H1 (cell line): ENCODE measurements around the gene RBP4. TPM values are rescaled to one million over a fixed set of nuclear protein-coding genes. Genes with fewer than 3 reads are reported as not detected.

Experiments
- CTCF ChIA-PET: fragments of 300-600 bp; sonication (Branson Sonifier 250); formaldehyde crosslinking; loops from one replicate; lab custom pipeline; 2021; ENCODE audit not compliant: partially characterized antibody; lab: Charles Lee
- POLR2A ChIA-PET: fragments of 300-600 bp; sonication (Branson Sonifier 250); formaldehyde crosslinking; loops from one replicate; lab custom pipeline; 2021; ENCODE audit warnings: inconsistent platforms; ENCODE audit not compliant: partially characterized antibody; lab: Charles Lee
- DNase-seq, 2 experiments: peaks; one replicate each; pipeline versions ENCODE4 v3.0.0 to v3.0.0-alpha.2; 2010 to 2022; ENCODE audit warnings: low spot score in 2 of 2, low read depth in 1 of 2, mixed read lengths in 1 of 2
- FAIRE-seq: peaks from 2 replicates; lab custom pipeline; 2011; peaks lifted over from hg19 to GRCh38; lab: Jason Lieb, UNC
- H2AFZ ChIP-seq: 2 replicates; pipeline ENCODE4 v1.8.1; 2012; ENCODE audit warnings: low read length, inconsistent platforms
- H2AK5ac ChIP-seq: 2 replicates; pipeline ENCODE4 v1.6.1; 2013; ENCODE audit warnings: low read depth, low read length
- H2BK120ac ChIP-seq: replicated peaks from 2 replicates; pipeline ENCODE3; 2013; ENCODE audit warnings: low read depth, low read length, inconsistent platforms
- H2BK12ac ChIP-seq: 2 replicates; pipeline ENCODE4 v1.6.1; 2013; ENCODE audit warnings: low read depth, low read length
- H2BK15ac ChIP-seq: 2 replicates; pipeline ENCODE4 v1.6.1; 2013; ENCODE audit warnings: low read length
- H2BK20ac ChIP-seq: 2 replicates; pipeline ENCODE4 v1.6.1; 2013; ENCODE audit warnings: low read length
- H2BK5ac ChIP-seq: 2 replicates; pipeline ENCODE4 v1.6.1; 2013; ENCODE audit warnings: low read depth, low read length
- H3K14ac ChIP-seq: 2 replicates; pipeline ENCODE4 v1.6.1; 2013; ENCODE audit warnings: inconsistent platforms; ENCODE audit not compliant: insufficient read length
- H3K18ac ChIP-seq: 2 replicates; pipeline ENCODE4 v1.6.1; 2013; ENCODE audit warnings: low read length; ENCODE audit errors: extremely low read depth
- H3K23ac ChIP-seq: 2 replicates; pipeline ENCODE4 v1.6.1; 2013; ENCODE audit warnings: inconsistent platforms; ENCODE audit not compliant: insufficient read length
- H3K23me2 ChIP-seq: 2 replicates; pipeline ENCODE4 v1.6.1; 2013; ENCODE audit warnings: low read depth, low read length
- H3K27ac ChIP-seq: 2 replicates; pipeline ENCODE4 v1.6.1; 2011; ENCODE audit warnings: low read depth, low read length, inconsistent platforms
- H3K27me3 ChIP-seq, 4 experiments: replicated peaks in 1 of 4; 1 replicate in 1 of 4; 2 replicates in 3 of 4; pipeline versions ENCODE4 v1.6.1 to v1.8.1; 2011 to 2013; ENCODE audit warnings: low read length in 3 of 4, mild to moderate bottlenecking in 3 of 4, inconsistent platforms in 2 of 4, mixed read lengths in 2 of 4, moderate library complexity in 1 of 4; ENCODE audit not compliant: control insufficient read depth in 3 of 4, insufficient read depth in 3 of 4; ENCODE audit errors: extremely low read depth in 1 of 4
- H3K36me3 ChIP-seq, 4 experiments: 2 replicates each; pipeline versions ENCODE4 v1.6.1 to v1.8.1; 2011 to 2013; ENCODE audit warnings: mild to moderate bottlenecking in 4 of 4, low read length in 3 of 4, moderate library complexity in 2 of 4, control low read depth in 1 of 4, inconsistent platforms in 1 of 4; ENCODE audit not compliant: insufficient read depth in 4 of 4, control insufficient read depth in 2 of 4
- H3K4ac ChIP-seq: replicated peaks from 2 replicates; pipeline ENCODE3; 2013; ENCODE audit warnings: low read length, low read depth, mixed read lengths, inconsistent platforms; ENCODE audit not compliant: insufficient read length
- H3K4me1 ChIP-seq, 4 experiments: replicated peaks in 1 of 4; 1 replicate in 1 of 4; 2 replicates in 3 of 4; pipeline versions ENCODE4 v1.6.1 to v1.8.1; 2011 to 2013; ENCODE audit warnings: low read length in 3 of 4, inconsistent platforms in 2 of 4, mixed read lengths in 1 of 4; ENCODE audit not compliant: insufficient read depth in 4 of 4, control insufficient read depth in 3 of 4
- H3K4me2 ChIP-seq, 2 experiments: 2 replicates each; pipeline versions ENCODE4 v1.6.1 to v1.8.1; 2011 to 2013; ENCODE audit warnings: low read depth in 2 of 2, low read length in 2 of 2, control low read depth in 1 of 2, inconsistent platforms in 1 of 2, mild to moderate bottlenecking in 1 of 2; ENCODE audit not compliant: insufficient read depth in 1 of 2
- H3K4me3 ChIP-seq, 4 experiments: fragments of 200-600, 300-600 bp in 1 of 4; sonication (generic), shearing (Covaris generic), sonication (Bioruptor Twin) in 1 of 4; 2 replicates each; pipeline versions ENCODE4 v1.5.1 to v1.8.1; 2011 to 2016; ENCODE audit warnings: low read length in 4 of 4, low read depth in 3 of 4, control low read depth in 2 of 4, inconsistent platforms in 2 of 4, mild to moderate bottlenecking in 2 of 4, mixed read lengths in 1 of 4, moderate library complexity in 1 of 4; ENCODE audit not compliant: insufficient read depth in 2 of 4; ENCODE audit errors: extremely low read depth in 1 of 4
- H3K56ac ChIP-seq: replicated peaks from 2 replicates; pipeline ENCODE3; 2013; ENCODE audit warnings: low read depth, mild to moderate bottlenecking, mixed read lengths, low read length, inconsistent platforms; ENCODE audit not compliant: insufficient read length
- H3K79me1 ChIP-seq: 2 replicates; pipeline ENCODE4 v1.6.1; 2013; ENCODE audit warnings: low read depth, low read length, control low read depth
- H3K79me2 ChIP-seq, 2 experiments: 2 replicates each; pipeline versions ENCODE4 v1.6.1 to v1.8.1; 2012 to 2013; ENCODE audit warnings: low read length in 2 of 2, mild to moderate bottlenecking in 2 of 2, inconsistent platforms in 1 of 2; ENCODE audit not compliant: insufficient read depth in 2 of 2, control insufficient read depth in 1 of 2
- H3K9ac ChIP-seq, 4 experiments: replicated peaks in 1 of 4; 1 replicate in 1 of 4; 2 replicates in 3 of 4; pipeline versions ENCODE4 v1.6.1 to v1.8.1; 2011 to 2013; ENCODE audit warnings: low read depth in 3 of 4, low read length in 3 of 4, control low read depth in 2 of 4, mild to moderate bottlenecking in 2 of 4, moderate library complexity in 2 of 4, inconsistent platforms in 1 of 4; ENCODE audit errors: extremely low read depth in 1 of 4
- H3K9me3 ChIP-seq, 2 experiments: 2 replicates each; pipeline versions ENCODE4 v1.6.1 to v1.8.1; 2012 to 2013; ENCODE audit warnings: mild to moderate bottlenecking in 2 of 2, moderate library complexity in 2 of 2, control low read depth in 1 of 2, inconsistent platforms in 1 of 2, low read depth in 1 of 2, low read length in 1 of 2, mixed read lengths in 1 of 2; ENCODE audit not compliant: insufficient read depth in 2 of 2
- H4K20me1 ChIP-seq, 2 experiments: replicated peaks in 1 of 2; 2 replicates each; pipeline versions ENCODE3 to v1.8.1; 2011 to 2013; ENCODE audit warnings: inconsistent platforms in 2 of 2, low read length in 2 of 2, mild to moderate bottlenecking in 1 of 2; ENCODE audit not compliant: insufficient read depth in 2 of 2, control insufficient read depth in 1 of 2
- H4K5ac ChIP-seq: 2 replicates; pipeline ENCODE4 v1.6.1; 2013; ENCODE audit warnings: low read length, low read depth, mixed read lengths, inconsistent platforms; ENCODE audit not compliant: insufficient read length
- H4K8ac ChIP-seq: 2 replicates; pipeline ENCODE4 v1.8.0; 2013; ENCODE audit warnings: mild to moderate bottlenecking, moderate library complexity, low read length, inconsistent platforms; ENCODE audit not compliant: insufficient read depth; ENCODE audit errors: extremely low read depth
- H4K91ac ChIP-seq: replicated peaks from 2 replicates; pipeline ENCODE3; 2013; ENCODE audit warnings: low read length, mixed read lengths, inconsistent platforms; ENCODE audit not compliant: insufficient read length
- KDM1A ChIP-seq: fragments of 200-600, 300-600 bp; sonication (generic); IDR thresholded peaks from 2 replicates; pipeline ENCODE4 v1.7.1; 2016; ENCODE audit warnings: mild to moderate bottlenecking, low read length, borderline replicate concordance
- RXRA ChIP-seq: IDR thresholded peaks from 2 replicates; pipeline ENCODE4 v1.6.1; 2011; ENCODE audit warnings: low read depth, mild to moderate bottlenecking, low read length, moderate library complexity; ENCODE audit not compliant: insufficient read depth
- SAP30 ChIP-seq: fragments of 300-600 bp; sonication (generic); IDR thresholded peaks from 2 replicates; pipeline ENCODE4 v1.7.1; 2012; ENCODE audit warnings: low read length, moderate library complexity, mild to moderate bottlenecking, inconsistent platforms; ENCODE audit not compliant: insufficient read depth, insufficient replicate concordance
- WGBS, 2 experiments: shearing (Covaris generic) in 1 of 2; methylation state at CpG; one replicate each; pipeline versions ENCODE4 v1.1.6 to v1.1.7; 2013 to 2015; ENCODE audit warnings: low lambda C conversion rate in 2 of 2, mixed read lengths in 2 of 2, inconsistent platforms in 1 of 2, low coverage in 1 of 2, missing lambda C conversion rate in 1 of 2; ENCODE audit not compliant: insufficient replicate concordance in 2 of 2, insufficient coverage in 1 of 2, insufficient read length in 1 of 2; ENCODE audit errors: extremely low coverage in 1 of 2, missing lambda C conversion rate in 1 of 2; 5-methylcytosine and 5-hydroxymethylcytosine counted together
- polyA plus RNA-seq, 7 experiments: library from polyadenylated mRNA; depleted of rRNA in 3 of 7; stranded (reverse) in 5 of 7; unstranded in 2 of 7; fragments of >200 nt in 5 of 7; fragments of 200-250 nt in 2 of 7; gene quantifications; 1 replicate in 5 of 7; 2 replicates in 1 of 7; 4 replicates in 1 of 7; pipeline versions ENCODE4 v1.2.1 to v1.2.3, GENCODE V29; 2011 to 2013; ENCODE audit warnings: missing spikeins in 2 of 7, mixed read lengths in 2 of 7
- total RNA-seq: library from RNA; stranded (reverse); fragmentation: NEBNext Ultra II Directional; extraction: Animal tissue kit (Norgen Biotek cat#: 25700); gene quantifications from 2 replicates; pipeline ENCODE4 v1.2.1, GENCODE V29; 2021

The RBP4 gene
- total and polyA plus RNA-seq, 2 of the 8 experiments (the other 6 are each of a cell fraction or from before 2014, with no cell fraction given): 0.42 to 0.97 TPM

GRCh38 chr10:93572606-93573005 lies 28.4 kb downstream of the RBP4 start:
- no peak overlapping the region for H2BK12ac ChIP-seq
- H3K27ac ChIP-seq: no peak overlapping the region
- FAIRE-seq (no peak), DNase-seq (no peak)
- H3K79me2 ChIP-seq: no peaks in the 10 kb centered on the region
- H4K20me1 ChIP-seq: no peaks in the 10 kb centered on the region
- H2AK5ac ChIP-seq: no peak overlapping the region
- no peak overlapping the region for H2BK15ac ChIP-seq
- H3K27me3 ChIP-seq: peaks cover 17 to 44% (median 36%) of the 10 kb centered on the region in 4 experiments
- WGBS, 2 experiments: 78% methylated on average over 2 of the region's 2 CpGs; no CpG with 5 or more reads in 1 of the 2 experiments
- POLR2A ChIA-PET: no interaction called here
- H3K9ac ChIP-seq: no peak overlapping the region
- TF ChIP-seq SAP30 (no peak), RXRA (no peak), KDM1A (no peak)
- H2AFZ ChIP-seq: no peak overlapping the region
- H3K4me3 ChIP-seq: no peak overlapping the region
- no peak overlapping the region for H3K23ac ChIP-seq
- no peak overlapping the region for H3K4me2 ChIP-seq
- H3K56ac ChIP-seq: no peak overlapping the region
- H3K9me3 ChIP-seq: no peaks in the 10 kb centered on the region
- no peaks in the 10 kb centered on the region for H3K79me1 ChIP-seq
- H3K4me1 ChIP-seq: peaks cover 0 to 5% (median under 1%) of the 10 kb centered on the region in 4 experiments; a peak in 4 of 7 replicates
- CTCF ChIA-PET: interaction anchor here (0.6 to 1.3 kb wide), 4 partner anchors 16 to 196 kb away, joined by 3 to 4 read pairs (median 4); no protein-coding TSS in a partner anchor
- H2BK20ac ChIP-seq: no peak overlapping the region
- H3K36me3 ChIP-seq: no peaks in the 10 kb centered on the region
- H4K91ac ChIP-seq: no peak overlapping the region
- no peak overlapping the region for H3K18ac ChIP-seq
- H4K5ac ChIP-seq: no peak overlapping the region
- H3K14ac ChIP-seq: no peak overlapping the region
- H3K23me2 ChIP-seq: no peaks in the 10 kb centered on the region
- H2BK5ac ChIP-seq: no peak overlapping the region
- H3K4ac ChIP-seq: no peak overlapping the region
- no peak overlapping the region for H2BK120ac ChIP-seq
- no peak overlapping the region for H4K8ac ChIP-seq
